Erythroblast (primary cell): ENCODE data around the gene KRTAP5-10.
"Not testable (repeated sequence)": the region's sequence is repeated elsewhere in the genome, so short reads cannot be mapped to it uniquely, and the experiment has no call there.

Experiments
- DNase-seq, 2 experiments: peaks; one replicate each; lab custom pipeline; 2025; lab: John Stamatoyannopoulos, UW
- GATA1 ChIP-seq: IDR thresholded peaks from 2 replicates; pipeline ENCODE4 v1.6.1; 2011; ENCODE audit warnings: low read depth, mild to moderate bottlenecking, control low read depth, low read length, moderate library complexity
- POLR2A ChIP-seq: IDR thresholded peaks from 2 replicates; pipeline ENCODE4 v1.6.1; 2011; ENCODE audit warnings: mild to moderate bottlenecking, low read length

Gene KRTAP5-10

DNA sequence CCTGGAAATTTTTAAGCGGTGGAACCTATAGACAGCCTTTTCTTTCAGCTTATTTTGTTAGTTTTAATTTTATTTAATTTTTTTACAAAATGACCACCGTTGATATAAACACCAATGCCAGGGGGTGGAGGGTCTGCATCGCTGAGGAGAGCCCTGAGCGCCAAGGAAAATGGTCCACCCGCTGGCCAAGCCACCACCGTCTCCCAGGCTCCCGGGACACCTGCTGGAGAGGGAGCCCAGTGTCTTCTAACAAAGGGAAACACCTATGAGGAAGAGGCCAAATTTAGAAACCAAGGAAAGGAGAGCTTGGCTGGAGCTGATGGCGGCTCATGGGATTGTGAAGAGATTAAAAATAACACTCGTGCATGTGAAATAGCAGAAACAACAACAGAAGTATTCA is 27.8 kb upstream of the KRTAP5-10 start:
- TF ChIP-seq POLR2A (no peak), GATA1 (no peak)
- DNase-seq: no peak

DNA sequence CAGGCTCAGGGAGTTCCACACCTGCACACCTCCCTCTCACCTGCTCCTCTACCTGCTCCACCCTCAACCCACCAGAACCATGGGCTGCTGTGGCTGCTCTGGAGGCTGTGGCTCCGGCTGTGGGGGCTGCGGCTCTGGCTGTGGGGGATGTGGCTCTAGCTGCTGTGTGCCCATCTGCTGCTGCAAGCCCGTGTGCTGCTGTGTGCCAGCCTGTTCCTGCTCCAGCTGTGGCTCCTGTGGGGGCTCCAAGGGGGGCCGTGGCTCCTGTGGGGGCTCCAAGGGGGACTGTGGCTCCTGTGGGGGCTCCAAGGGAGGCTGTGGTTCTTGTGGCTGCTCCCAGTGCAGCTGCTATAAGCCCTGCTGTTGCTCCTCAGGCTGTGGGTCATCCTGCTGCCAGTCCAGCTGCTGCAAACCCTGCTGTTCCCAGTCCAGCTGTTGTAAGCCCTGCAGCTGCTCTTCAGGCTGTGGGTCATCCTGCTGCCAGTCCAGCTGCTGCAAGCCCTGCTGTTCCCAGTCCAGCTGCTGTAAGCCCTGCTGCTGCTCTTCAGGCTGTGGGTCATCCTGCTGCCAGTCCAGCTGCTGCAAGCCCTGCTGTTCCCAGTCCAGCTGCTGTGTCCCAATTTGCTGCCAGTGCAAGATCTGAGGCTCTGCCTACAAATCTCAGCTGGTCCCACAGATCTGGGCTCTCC is 27.2 kb upstream of the KRTAP5-10 start, which contains the start of gene KRTAP5-8:
Gene KRTAP5-8 (plus strand): TSS at position 49 of the 689 bp plus-strand sequence. CDS start 31 bp downstream, at position 80.
- not testable (repeated sequence) for DNase-seq

DNA sequence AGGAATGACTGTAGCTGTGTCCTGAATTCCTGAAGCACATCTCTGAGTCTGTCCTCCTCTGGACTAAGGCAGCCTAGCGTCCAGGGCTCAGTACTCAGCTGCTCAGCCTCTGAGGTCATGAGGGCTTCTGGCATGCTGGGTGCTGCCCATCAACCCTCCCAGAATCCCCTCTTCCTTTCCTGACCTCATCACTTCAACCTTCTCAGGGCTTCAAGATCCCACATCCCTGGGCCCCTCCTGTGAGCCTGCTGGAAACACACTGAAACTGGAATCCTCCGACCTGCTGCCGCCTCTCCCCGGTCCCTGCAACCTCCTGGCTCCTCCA is 26.7 kb upstream of the KRTAP5-10 start:
- TF ChIP-seq POLR2A (no peak), GATA1 (no peak)
- no peak for DNase-seq

DNA sequence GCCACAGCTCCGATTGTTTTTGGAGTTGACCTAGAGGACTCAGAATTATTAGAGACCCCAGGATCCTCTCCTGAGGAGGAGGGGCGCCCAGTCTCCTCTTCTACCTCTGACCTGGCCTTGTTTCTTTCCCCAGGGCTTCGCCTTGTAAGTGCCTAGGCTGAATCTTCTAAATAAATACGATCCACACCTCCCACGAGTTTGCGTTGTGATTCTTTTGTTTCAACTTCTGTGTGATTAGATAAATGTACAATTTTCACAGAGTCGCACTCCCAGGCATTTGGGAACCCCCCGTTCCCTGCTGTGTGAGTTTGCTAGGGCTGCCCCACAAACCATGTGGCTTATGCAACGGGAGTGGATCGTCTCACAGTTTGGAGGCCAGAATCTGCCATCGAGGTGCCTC is 26.3 kb upstream of the KRTAP5-10 start:
- no peak for DNase-seq
- no peak for TF ChIP-seq POLR2A
- TF ChIP-seq GATA1: no peak

DNA sequence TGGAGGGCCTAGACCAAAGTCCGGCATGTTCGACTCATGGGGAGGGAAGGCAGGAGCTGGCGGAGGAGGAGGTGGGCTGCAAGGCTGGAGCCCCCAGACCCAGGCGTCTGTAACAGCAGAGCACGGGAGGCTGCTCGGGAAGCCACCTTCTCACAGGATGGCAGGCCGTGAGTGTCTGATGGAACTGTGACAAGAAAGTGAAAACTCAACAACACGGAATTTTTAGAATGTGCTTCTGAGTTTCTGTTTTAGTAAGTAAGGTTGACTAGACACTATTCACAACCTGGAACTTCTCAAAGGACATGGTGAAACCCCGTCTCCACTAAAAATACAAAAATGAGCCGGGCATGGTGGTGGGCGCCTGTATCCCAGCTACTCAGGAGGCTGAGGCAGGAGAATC is 25.4 kb upstream of the KRTAP5-10 start:
- DNase-seq: not testable (repeated sequence)

DNA sequence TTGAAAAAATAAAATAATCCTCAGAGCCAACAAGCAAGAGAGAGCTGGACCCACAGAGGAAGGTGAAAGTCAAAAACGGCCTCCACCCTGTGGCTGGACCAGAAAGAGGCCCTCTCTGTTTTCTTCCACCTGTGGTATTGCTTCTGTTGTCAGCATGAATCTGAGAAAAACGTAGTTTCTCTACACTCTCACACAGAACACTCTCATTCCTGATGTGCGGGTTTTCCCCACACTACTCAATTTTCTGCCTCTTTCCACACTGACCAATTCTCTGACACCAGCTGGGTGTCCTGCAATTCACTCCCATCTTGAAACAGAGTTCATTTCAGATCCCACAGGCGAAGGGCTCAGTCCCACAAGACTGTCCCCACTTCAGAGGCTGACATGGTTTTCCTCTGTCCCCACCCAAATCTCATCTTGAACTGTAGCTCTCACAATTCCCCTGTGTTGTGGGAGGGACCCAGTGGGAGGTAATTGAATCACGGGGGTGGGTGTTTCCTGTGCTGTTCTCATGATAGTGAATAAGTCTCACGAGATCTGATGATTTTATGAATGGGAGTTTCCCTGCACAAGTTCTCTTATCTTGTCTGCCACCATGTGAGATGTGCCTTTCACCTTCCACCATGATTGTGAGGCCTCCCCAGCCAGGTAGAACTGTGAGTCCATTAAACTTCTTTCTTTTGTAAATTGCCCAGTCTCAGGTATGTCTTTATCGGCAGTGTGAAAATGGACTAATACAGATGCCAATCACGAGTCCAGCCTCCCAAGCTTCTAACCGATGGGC is 24.6 kb upstream of the KRTAP5-10 start:
- not testable (repeated sequence) for DNase-seq

DNA sequence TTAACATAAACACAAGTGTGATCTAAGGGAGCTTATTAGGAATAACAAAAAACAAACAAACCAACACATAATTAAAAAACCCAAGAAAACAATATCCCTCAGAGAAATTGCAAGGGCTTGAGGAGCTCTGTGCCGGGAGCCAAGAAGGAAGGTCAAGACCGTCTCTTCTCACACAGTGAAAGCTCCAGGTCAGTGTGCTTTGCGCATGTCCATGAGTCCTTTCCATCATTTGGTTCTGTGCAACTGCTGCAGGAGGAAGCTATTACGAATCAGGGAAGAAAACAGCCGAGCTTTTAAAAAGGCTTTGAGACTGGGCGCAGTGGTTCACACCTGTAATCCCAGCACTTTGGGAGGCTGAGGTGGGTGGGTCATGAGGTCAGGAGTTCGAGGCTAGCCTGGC is 23.0 kb upstream of the KRTAP5-10 start:
- TF ChIP-seq POLR2A: no peak
- no peak for DNase-seq

DNA sequence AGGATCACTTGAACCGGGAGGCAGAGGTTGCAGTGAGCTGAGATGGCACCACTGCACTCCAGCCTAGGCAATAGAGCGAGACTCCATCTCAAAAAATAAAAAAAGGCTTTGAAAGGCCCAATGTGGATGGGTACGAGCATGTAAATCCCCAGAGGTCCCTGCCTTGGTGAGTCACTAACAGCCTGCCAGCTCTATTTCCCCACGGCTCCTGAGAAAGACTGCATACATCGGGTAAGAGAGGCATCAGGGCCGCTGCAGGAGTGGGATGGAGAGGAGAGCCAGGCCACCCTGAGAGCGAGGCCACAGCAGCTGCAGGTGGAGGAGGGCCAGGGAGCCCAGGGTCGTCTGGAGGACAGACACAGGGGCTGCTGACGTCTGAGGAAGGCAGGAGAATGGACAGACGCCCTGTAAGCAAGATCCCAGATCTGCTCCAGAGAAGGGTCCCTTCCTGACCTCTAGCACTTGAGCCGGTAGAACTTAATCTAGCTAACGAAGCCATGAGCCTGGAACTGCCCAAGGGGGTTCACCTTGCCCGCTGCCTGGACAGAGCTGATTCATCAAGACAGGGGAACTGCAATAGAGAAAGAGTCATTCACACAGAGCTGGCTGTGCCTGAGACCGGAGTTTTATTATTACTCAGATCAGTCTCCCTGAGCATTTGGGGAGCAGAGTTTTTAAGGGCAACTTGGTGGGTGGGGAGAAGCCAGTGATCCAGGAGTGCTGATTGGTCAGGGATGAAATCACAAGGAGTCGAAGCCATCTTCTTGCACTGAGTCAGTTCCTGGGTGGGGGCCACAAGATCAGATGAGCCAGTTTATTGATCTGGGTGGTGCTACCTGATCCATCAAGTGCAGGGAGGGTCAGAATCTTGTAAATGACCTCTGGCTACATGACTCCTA is 22.2 kb upstream of the KRTAP5-10 start:
- no peak for DNase-seq
- TF ChIP-seq GATA1: no peak
- TF ChIP-seq POLR2A: no peak

DNA sequence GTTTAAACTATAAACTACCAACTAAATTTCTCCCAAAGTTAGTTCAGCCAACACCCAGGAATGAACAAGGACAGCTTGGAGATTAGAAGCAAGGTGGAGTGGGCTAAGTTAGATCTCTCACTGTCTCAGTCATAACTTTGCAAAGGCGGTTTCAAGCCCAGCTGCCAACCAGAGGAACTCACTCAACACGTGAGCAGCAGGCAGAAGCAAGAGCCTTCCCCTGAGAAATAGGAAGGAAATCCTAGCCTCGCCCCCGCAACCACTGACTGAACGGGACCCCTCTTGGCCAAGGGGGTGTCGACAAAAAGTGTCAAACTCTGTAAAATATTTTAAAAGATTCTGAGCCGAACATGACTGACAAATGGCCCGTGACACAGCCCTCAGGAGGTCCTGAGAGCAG is 21.5 kb upstream of the KRTAP5-10 start:
- TF ChIP-seq POLR2A (no peak), GATA1 (no peak)

DNA sequence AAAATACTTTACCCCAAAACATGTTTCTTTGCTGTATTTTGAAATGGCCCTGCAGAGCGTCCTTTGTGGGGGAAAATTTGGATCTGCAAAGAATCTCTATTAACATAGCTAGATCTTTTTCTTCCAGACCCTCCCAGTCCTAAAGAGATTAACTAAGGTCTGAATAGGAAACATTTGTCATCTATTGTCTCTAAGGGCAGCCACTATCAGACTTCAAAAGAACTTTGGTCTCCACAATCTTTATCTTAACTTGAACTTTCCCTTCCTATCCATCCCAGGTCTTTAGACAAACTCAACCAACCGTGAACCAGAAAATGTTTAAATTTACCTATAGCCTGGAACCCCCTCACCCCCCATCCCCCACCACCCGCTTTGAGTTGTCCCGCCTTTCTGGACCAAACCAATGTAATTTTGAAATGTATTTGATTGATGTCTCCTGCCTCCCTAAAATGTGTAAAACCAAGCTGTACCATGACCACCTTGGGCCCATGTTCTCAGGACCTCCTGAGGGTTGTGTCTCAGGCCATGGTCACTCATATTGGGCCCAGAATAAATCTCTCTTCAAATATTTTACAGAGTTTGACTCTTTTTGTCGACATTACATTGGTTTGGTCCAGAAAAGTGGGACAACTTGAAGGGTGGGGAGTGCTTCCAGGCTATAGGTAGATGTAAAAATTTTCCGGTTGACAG is 20.7 kb upstream of the KRTAP5-10 start:
- no peak for DNase-seq
- TF ChIP-seq POLR2A: no peak
- no peak for TF ChIP-seq GATA1

More for the DNA sequence above, 21.5 kb upstream of the KRTAP5-10 start:
- DNase-seq: no peak

DNA sequence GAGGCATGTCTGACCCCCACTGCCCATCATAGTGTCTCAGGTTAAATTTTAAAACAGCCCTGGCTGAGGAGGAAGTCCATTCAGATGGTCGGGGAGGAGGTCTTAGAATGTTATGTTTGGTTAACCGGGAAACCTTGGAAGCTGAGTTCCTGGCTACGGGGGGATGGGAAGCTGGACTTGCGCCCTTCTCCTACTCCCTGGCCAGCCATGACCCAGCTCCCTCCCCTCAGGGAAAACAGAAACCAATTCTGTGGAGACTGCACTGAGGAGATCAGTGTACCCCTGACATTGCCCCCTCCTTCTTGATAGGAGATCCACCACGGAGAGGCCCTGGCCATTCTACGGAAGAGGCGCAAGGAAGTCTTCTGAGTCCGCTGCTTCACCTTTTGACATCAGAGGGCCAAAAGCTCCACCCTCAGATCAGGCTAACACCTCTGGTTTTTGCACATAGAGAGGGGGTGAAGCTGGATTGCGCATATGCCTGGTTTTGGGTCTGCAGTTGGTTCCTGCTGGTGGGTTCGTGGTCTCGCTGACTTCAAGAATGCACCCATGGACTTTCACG is 19.9 kb upstream of the KRTAP5-10 start:
- DNase-seq: no peak
- TF ChIP-seq GATA1: no peak
- TF ChIP-seq POLR2A: no peak

DNA sequence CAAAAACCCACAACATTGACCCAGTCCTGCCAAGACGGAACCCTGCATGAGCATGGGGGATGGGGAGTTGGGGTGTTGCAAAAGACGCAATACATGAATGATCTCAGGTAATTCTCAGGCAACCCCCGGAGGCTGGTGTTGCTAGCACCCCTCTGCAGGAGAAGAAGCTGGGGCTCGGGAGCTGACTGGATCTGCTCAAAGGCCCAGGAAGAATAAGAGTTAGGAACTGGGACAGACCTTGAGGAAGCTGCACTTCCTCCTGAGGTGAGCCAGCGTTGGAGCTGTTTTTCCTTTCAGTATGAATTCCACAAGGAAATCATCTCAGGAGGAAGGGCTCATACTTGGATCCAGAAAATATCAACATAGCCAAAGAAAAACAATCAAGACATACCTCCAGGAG is 17.2 kb upstream of the KRTAP5-10 start, which contains the start of gene KRTAP5-9:
Gene KRTAP5-9 (plus strand): TSS at position 301 of the 400 bp plus-strand sequence. CDS start 238 bp downstream, outside the sequence.
- no peak for TF ChIP-seq POLR2A
- TF ChIP-seq GATA1: no peak
- no peak for DNase-seq

DNA sequence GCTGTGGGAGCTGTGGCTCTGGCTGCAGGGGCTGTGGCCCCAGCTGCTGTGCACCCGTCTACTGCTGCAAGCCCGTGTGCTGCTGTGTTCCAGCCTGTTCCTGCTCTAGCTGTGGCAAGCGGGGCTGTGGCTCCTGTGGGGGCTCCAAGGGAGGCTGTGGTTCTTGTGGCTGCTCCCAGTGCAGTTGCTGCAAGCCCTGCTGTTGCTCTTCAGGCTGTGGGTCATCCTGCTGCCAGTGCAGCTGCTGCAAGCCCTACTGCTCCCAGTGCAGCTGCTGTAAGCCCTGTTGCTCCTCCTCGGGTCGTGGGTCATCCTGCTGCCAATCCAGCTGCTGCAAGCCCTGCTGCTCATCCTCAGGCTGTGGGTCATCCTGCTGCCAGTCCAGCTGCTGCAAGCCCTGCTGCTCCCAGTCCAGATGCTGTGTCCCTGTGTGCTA is 16.6 kb upstream of the KRTAP5-10 start:
- TF ChIP-seq GATA1 (no peak), POLR2A (no peak)

DNA sequence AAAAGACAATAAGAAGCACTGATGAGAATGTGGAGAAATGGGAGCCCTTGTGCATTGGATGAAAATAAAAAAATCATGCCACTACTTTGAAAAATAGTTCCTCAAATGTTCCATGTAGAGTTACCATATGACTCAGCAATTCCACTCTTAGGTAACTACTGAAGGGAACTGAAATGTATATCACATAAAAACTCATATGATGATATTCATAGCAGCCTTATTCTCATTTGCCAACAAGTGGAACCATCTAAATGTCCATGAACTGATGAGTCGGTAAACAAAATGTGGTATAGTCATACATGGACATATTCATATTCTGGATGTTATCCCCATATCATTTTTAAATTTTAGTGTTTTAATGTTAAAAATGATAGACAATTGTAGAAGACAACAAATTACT is 13.7 kb upstream of the KRTAP5-10 start:
- DNase-seq: no peak
- no peak for TF ChIP-seq POLR2A
- no peak for TF ChIP-seq GATA1

More for the DNA sequence above, 16.6 kb upstream of the KRTAP5-10 start:
- DNase-seq: no peak
